H1 (cell line): ENCODE measurements around the gene SELENOK. TPM values are rescaled to one million over a fixed set of nuclear protein-coding genes. Genes with fewer than 3 reads are reported as not detected.

ENCODE experiments used
- CTCF ChIA-PET: fragments of 300-600 bp; sonication (Branson Sonifier 250); formaldehyde crosslinking; loops from one replicate; lab custom pipeline; 2021; ENCODE audit not compliant: partially characterized antibody; lab: Charles Lee
- POLR2A ChIA-PET: fragments of 300-600 bp; sonication (Branson Sonifier 250); formaldehyde crosslinking; loops from one replicate; lab custom pipeline; 2021; ENCODE audit warnings: inconsistent platforms; ENCODE audit not compliant: partially characterized antibody; lab: Charles Lee
- DNase-seq, 2 experiments: peaks; one replicate each; pipeline versions ENCODE4 v3.0.0 to v3.0.0-alpha.2; 2010 to 2022; ENCODE audit warnings: low spot score in 2 of 2, low read depth in 1 of 2, mixed read lengths in 1 of 2
- FAIRE-seq: peaks from 2 replicates; lab custom pipeline; 2011; peaks lifted over from hg19 to GRCh38; lab: Jason Lieb, UNC
- H2AFZ ChIP-seq: 2 replicates; pipeline ENCODE4 v1.8.1; 2012; ENCODE audit warnings: low read length, inconsistent platforms
- H2AK5ac ChIP-seq: 2 replicates; pipeline ENCODE4 v1.6.1; 2013; ENCODE audit warnings: low read depth, low read length
- H2BK120ac ChIP-seq: replicated peaks from 2 replicates; pipeline ENCODE3; 2013; ENCODE audit warnings: low read depth, low read length, inconsistent platforms
- H2BK12ac ChIP-seq: 2 replicates; pipeline ENCODE4 v1.6.1; 2013; ENCODE audit warnings: low read depth, low read length
- H2BK15ac ChIP-seq: 2 replicates; pipeline ENCODE4 v1.6.1; 2013; ENCODE audit warnings: low read length
- H2BK20ac ChIP-seq: 2 replicates; pipeline ENCODE4 v1.6.1; 2013; ENCODE audit warnings: low read length
- H2BK5ac ChIP-seq: 2 replicates; pipeline ENCODE4 v1.6.1; 2013; ENCODE audit warnings: low read depth, low read length
- H3K14ac ChIP-seq: 2 replicates; pipeline ENCODE4 v1.6.1; 2013; ENCODE audit warnings: inconsistent platforms; ENCODE audit not compliant: insufficient read length
- H3K18ac ChIP-seq: 2 replicates; pipeline ENCODE4 v1.6.1; 2013; ENCODE audit warnings: low read length; ENCODE audit errors: extremely low read depth
- H3K23ac ChIP-seq: 2 replicates; pipeline ENCODE4 v1.6.1; 2013; ENCODE audit warnings: inconsistent platforms; ENCODE audit not compliant: insufficient read length
- H3K23me2 ChIP-seq: 2 replicates; pipeline ENCODE4 v1.6.1; 2013; ENCODE audit warnings: low read depth, low read length
- H3K27ac ChIP-seq: 2 replicates; pipeline ENCODE4 v1.6.1; 2011; ENCODE audit warnings: low read depth, low read length, inconsistent platforms
- H3K27me3 ChIP-seq, 4 experiments: replicated peaks in 1 of 4; 1 replicate in 1 of 4; 2 replicates in 3 of 4; pipeline versions ENCODE4 v1.6.1 to v1.8.1; 2011 to 2013; ENCODE audit warnings: low read length in 3 of 4, mild to moderate bottlenecking in 3 of 4, inconsistent platforms in 2 of 4, mixed read lengths in 2 of 4, moderate library complexity in 1 of 4; ENCODE audit not compliant: control insufficient read depth in 3 of 4, insufficient read depth in 3 of 4; ENCODE audit errors: extremely low read depth in 1 of 4
- H3K36me3 ChIP-seq, 4 experiments: 2 replicates each; pipeline versions ENCODE4 v1.6.1 to v1.8.1; 2011 to 2013; ENCODE audit warnings: mild to moderate bottlenecking in 4 of 4, low read length in 3 of 4, moderate library complexity in 2 of 4, control low read depth in 1 of 4, inconsistent platforms in 1 of 4; ENCODE audit not compliant: insufficient read depth in 4 of 4, control insufficient read depth in 2 of 4
- H3K4ac ChIP-seq: replicated peaks from 2 replicates; pipeline ENCODE3; 2013; ENCODE audit warnings: low read length, low read depth, mixed read lengths, inconsistent platforms; ENCODE audit not compliant: insufficient read length
- H3K4me1 ChIP-seq, 4 experiments: replicated peaks in 1 of 4; 1 replicate in 1 of 4; 2 replicates in 3 of 4; pipeline versions ENCODE4 v1.6.1 to v1.8.1; 2011 to 2013; ENCODE audit warnings: low read length in 3 of 4, inconsistent platforms in 2 of 4, mixed read lengths in 1 of 4; ENCODE audit not compliant: insufficient read depth in 4 of 4, control insufficient read depth in 3 of 4
- H3K4me2 ChIP-seq, 2 experiments: 2 replicates each; pipeline versions ENCODE4 v1.6.1 to v1.8.1; 2011 to 2013; ENCODE audit warnings: low read depth in 2 of 2, low read length in 2 of 2, control low read depth in 1 of 2, inconsistent platforms in 1 of 2, mild to moderate bottlenecking in 1 of 2; ENCODE audit not compliant: insufficient read depth in 1 of 2
- H3K4me3 ChIP-seq, 4 experiments: fragments of 200-600, 300-600 bp in 1 of 4; sonication (generic), shearing (Covaris generic), sonication (Bioruptor Twin) in 1 of 4; 2 replicates each; pipeline versions ENCODE4 v1.5.1 to v1.8.1; 2011 to 2016; ENCODE audit warnings: low read length in 4 of 4, low read depth in 3 of 4, control low read depth in 2 of 4, inconsistent platforms in 2 of 4, mild to moderate bottlenecking in 2 of 4, mixed read lengths in 1 of 4, moderate library complexity in 1 of 4; ENCODE audit not compliant: insufficient read depth in 2 of 4; ENCODE audit errors: extremely low read depth in 1 of 4
- H3K56ac ChIP-seq: replicated peaks from 2 replicates; pipeline ENCODE3; 2013; ENCODE audit warnings: low read depth, mild to moderate bottlenecking, mixed read lengths, low read length, inconsistent platforms; ENCODE audit not compliant: insufficient read length
- H3K79me1 ChIP-seq: 2 replicates; pipeline ENCODE4 v1.6.1; 2013; ENCODE audit warnings: low read depth, low read length, control low read depth
- H3K79me2 ChIP-seq, 2 experiments: 2 replicates each; pipeline versions ENCODE4 v1.6.1 to v1.8.1; 2012 to 2013; ENCODE audit warnings: low read length in 2 of 2, mild to moderate bottlenecking in 2 of 2, inconsistent platforms in 1 of 2; ENCODE audit not compliant: insufficient read depth in 2 of 2, control insufficient read depth in 1 of 2
- H3K9ac ChIP-seq, 4 experiments: replicated peaks in 1 of 4; 1 replicate in 1 of 4; 2 replicates in 3 of 4; pipeline versions ENCODE4 v1.6.1 to v1.8.1; 2011 to 2013; ENCODE audit warnings: low read depth in 3 of 4, low read length in 3 of 4, control low read depth in 2 of 4, mild to moderate bottlenecking in 2 of 4, moderate library complexity in 2 of 4, inconsistent platforms in 1 of 4; ENCODE audit errors: extremely low read depth in 1 of 4
- H3K9me3 ChIP-seq, 2 experiments: 2 replicates each; pipeline versions ENCODE4 v1.6.1 to v1.8.1; 2012 to 2013; ENCODE audit warnings: mild to moderate bottlenecking in 2 of 2, moderate library complexity in 2 of 2, control low read depth in 1 of 2, inconsistent platforms in 1 of 2, low read depth in 1 of 2, low read length in 1 of 2, mixed read lengths in 1 of 2; ENCODE audit not compliant: insufficient read depth in 2 of 2
- H4K20me1 ChIP-seq, 2 experiments: replicated peaks in 1 of 2; 2 replicates each; pipeline versions ENCODE3 to v1.8.1; 2011 to 2013; ENCODE audit warnings: inconsistent platforms in 2 of 2, low read length in 2 of 2, mild to moderate bottlenecking in 1 of 2; ENCODE audit not compliant: insufficient read depth in 2 of 2, control insufficient read depth in 1 of 2
- H4K5ac ChIP-seq: 2 replicates; pipeline ENCODE4 v1.6.1; 2013; ENCODE audit warnings: low read length, low read depth, mixed read lengths, inconsistent platforms; ENCODE audit not compliant: insufficient read length
- H4K8ac ChIP-seq: 2 replicates; pipeline ENCODE4 v1.8.0; 2013; ENCODE audit warnings: mild to moderate bottlenecking, moderate library complexity, low read length, inconsistent platforms; ENCODE audit not compliant: insufficient read depth; ENCODE audit errors: extremely low read depth
- H4K91ac ChIP-seq: replicated peaks from 2 replicates; pipeline ENCODE3; 2013; ENCODE audit warnings: low read length, mixed read lengths, inconsistent platforms; ENCODE audit not compliant: insufficient read length
- POLR2AphosphoS5 ChIP-seq: IDR thresholded peaks from 2 replicates; pipeline ENCODE4 v1.6.1; 2011; ENCODE audit warnings: low read depth, low read length
- RAD21 ChIP-seq, 2 experiments: IDR thresholded peaks in 1 of 2; conservative IDR thresholded peaks in 1 of 2; 2 replicates each; pipeline ENCODE4 v1.6.1; 2011; ENCODE audit warnings: low read depth in 2 of 2, low read length in 2 of 2, improper control_type of control experiment in 1 of 2, inconsistent platforms in 1 of 2, mild to moderate bottlenecking in 1 of 2, moderate library complexity in 1 of 2
- WGBS, 2 experiments: shearing (Covaris generic) in 1 of 2; methylation state at CpG; one replicate each; pipeline versions ENCODE4 v1.1.6 to v1.1.7; 2013 to 2015; ENCODE audit warnings: low lambda C conversion rate in 2 of 2, mixed read lengths in 2 of 2, inconsistent platforms in 1 of 2, low coverage in 1 of 2, missing lambda C conversion rate in 1 of 2; ENCODE audit not compliant: insufficient replicate concordance in 2 of 2, insufficient coverage in 1 of 2, insufficient read length in 1 of 2; ENCODE audit errors: extremely low coverage in 1 of 2, missing lambda C conversion rate in 1 of 2; 5-methylcytosine and 5-hydroxymethylcytosine counted together
- polyA plus RNA-seq, 7 experiments: library from polyadenylated mRNA; depleted of rRNA in 3 of 7; stranded (reverse) in 5 of 7; unstranded in 2 of 7; fragments of >200 nt in 5 of 7; fragments of 200-250 nt in 2 of 7; gene quantifications; 1 replicate in 5 of 7; 2 replicates in 1 of 7; 4 replicates in 1 of 7; pipeline versions ENCODE4 v1.2.1 to v1.2.3, GENCODE V29; 2011 to 2013; ENCODE audit warnings: missing spikeins in 2 of 7, mixed read lengths in 2 of 7
- total RNA-seq: library from RNA; stranded (reverse); fragmentation: NEBNext Ultra II Directional; extraction: Animal tissue kit (Norgen Biotek cat#: 25700); gene quantifications from 2 replicates; pipeline ENCODE4 v1.2.1, GENCODE V29; 2021
- TF ChIP-seq, protein P1 (sequence below): IDR thresholded peaks from 2 replicates; pipeline ENCODE4 v1.6.1; 2012; ENCODE audit warnings: inconsistent platforms
- TF ChIP-seq, protein P2 (sequence below), 3 experiments: IDR thresholded peaks; 1 replicate in 2 of 3; 2 replicates in 1 of 3; pipeline versions ENCODE4 v1.5.1 to v1.6.1; 2011; ENCODE audit warnings: low read length in 3 of 3, mild to moderate bottlenecking in 3 of 3, inconsistent platforms in 2 of 3, low read depth in 1 of 3, moderate library complexity in 1 of 3; ENCODE audit not compliant: insufficient read depth in 1 of 3; ENCODE audit errors: control extremely low read depth in 1 of 3

SELENOK gene
- total and polyA plus RNA-seq, 2 of the 8 experiments (the other 6 are each of a cell fraction or from before 2014, with no cell fraction given), result 26.9 to 40.2 TPM

DNA sequence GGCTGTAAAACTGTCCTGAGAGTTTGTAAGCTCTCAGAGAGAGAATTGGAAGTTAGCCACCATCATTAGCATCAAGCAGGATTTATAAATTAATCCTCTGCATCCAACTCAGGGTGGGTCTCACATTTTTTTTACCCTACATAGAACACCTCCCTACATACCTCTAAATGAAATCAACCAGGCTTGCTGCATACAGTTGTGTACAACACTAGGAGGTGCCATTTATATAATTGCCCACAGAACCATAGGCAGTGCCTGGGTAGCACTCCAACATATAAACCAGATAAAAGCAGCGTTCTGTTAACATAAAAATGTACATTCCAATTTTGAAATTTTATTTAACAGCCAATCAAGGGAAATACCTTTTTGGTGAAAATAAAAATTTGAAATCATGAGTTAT lies 48.2 kb upstream of the SELENOK start:
- Histone ChIP-seq H3K79me2 (no peaks in the 10 kb centered on the region), H3K18ac (no peak overlapping the region), H2BK12ac (no peak overlapping the region), H2BK20ac (no peak overlapping the region), H2BK120ac (no peak overlapping the region), H4K5ac (no peak overlapping the region), H2BK5ac (no peak overlapping the region), H4K8ac (no peak overlapping the region), H2AK5ac (no peak overlapping the region), H3K23me2 (no peaks in the 10 kb centered on the region), H3K56ac (no peak overlapping the region), H3K4me1 (no peaks in the 10 kb centered on the region), H3K27me3 (no peaks in the 10 kb centered on the region), H3K4ac (no peak overlapping the region), H2BK15ac (no peak overlapping the region), H3K4me2 (no peak overlapping the region), H3K79me1 (no peaks in the 10 kb centered on the region), H3K4me3 (no peak overlapping the region), H3K36me3 (no peaks in the 10 kb centered on the region), H4K20me1 (no peaks in the 10 kb centered on the region), H3K9me3 (peaks cover 0 to 2% of the 10 kb centered on the region in 2 experiments; a peak in 1 of 4 replicates), H2AFZ (no peak overlapping the region), H3K23ac (no peak overlapping the region), H3K9ac (no peak overlapping the region), H3K27ac (no peak overlapping the region), H4K91ac (no peak overlapping the region), H3K14ac (no peak overlapping the region)
- ChIA-PET POLR2A (no interaction called here), CTCF (interaction anchor here (0.7 to 4.5 kb wide), 28 partner anchors 8 to 498 kb away, joined by 3 to 33 read pairs (median 7); no protein-coding TSS in a partner anchor)
- WGBS, 2 experiments, result 78% methylated on average over 1 of the region's 1 CpG; no CpG with 5 or more reads in 1 of the 2 experiments
- TF ChIP-seq, protein P1, sequence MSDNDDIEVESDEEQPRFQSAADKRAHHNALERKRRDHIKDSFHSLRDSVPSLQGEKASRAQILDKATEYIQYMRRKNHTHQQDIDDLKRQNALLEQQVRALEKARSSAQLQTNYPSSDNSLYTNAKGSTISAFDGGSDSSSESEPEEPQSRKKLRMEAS, result no peak
- TF ChIP-seq, protein P2, sequence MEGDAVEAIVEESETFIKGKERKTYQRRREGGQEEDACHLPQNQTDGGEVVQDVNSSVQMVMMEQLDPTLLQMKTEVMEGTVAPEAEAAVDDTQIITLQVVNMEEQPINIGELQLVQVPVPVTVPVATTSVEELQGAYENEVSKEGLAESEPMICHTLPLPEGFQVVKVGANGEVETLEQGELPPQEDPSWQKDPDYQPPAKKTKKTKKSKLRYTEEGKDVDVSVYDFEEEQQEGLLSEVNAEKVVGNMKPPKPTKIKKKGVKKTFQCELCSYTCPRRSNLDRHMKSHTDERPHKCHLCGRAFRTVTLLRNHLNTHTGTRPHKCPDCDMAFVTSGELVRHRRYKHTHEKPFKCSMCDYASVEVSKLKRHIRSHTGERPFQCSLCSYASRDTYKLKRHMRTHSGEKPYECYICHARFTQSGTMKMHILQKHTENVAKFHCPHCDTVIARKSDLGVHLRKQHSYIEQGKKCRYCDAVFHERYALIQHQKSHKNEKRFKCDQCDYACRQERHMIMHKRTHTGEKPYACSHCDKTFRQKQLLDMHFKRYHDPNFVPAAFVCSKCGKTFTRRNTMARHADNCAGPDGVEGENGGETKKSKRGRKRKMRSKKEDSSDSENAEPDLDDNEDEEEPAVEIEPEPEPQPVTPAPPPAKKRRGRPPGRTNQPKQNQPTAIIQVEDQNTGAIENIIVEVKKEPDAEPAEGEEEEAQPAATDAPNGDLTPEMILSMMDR (IDR thresholded peaks at IDR 0.05; ENCODE audit: control extremely low read depth in 1 of 3, insufficient read depth in 1 of 3, low read depth in 1 of 3, low read length in 3 of 3), result peak in 1 of 3 experiments; percentile 17; a peak in 1 of 4 replicates
- TF ChIP-seq POLR2AphosphoS5 (no peak), RAD21 (IDR thresholded peaks at IDR 0.05 in 1 of 2, conservative IDR thresholded peaks at IDR 0.05 in 1 of 2; ENCODE audit: low read depth in 2 of 2, low read length in 2 of 2) (peak; percentile 20 to 37; a peak in 3 of 4 replicates)
- FAIRE-seq, result no peak
- no peak for DNase-seq
